Activated T-cell treated with anti-CD3 and anti-CD28 coated beads, Interleukin-2, amount 50 U/mL, for 48 hours (primary cell): Measurements from ENCODE around the gene INSR.
"Not testable (repeated sequence)": the region's sequence is repeated elsewhere in the genome, so short reads cannot be mapped to it uniquely, and the experiment has no call there.

Source experiments
- DNase-seq, 2 experiments: peaks; one replicate each; pipeline ENCODE4 v3.0.0-alpha.2; 2020

Gene INSR

DNA sequence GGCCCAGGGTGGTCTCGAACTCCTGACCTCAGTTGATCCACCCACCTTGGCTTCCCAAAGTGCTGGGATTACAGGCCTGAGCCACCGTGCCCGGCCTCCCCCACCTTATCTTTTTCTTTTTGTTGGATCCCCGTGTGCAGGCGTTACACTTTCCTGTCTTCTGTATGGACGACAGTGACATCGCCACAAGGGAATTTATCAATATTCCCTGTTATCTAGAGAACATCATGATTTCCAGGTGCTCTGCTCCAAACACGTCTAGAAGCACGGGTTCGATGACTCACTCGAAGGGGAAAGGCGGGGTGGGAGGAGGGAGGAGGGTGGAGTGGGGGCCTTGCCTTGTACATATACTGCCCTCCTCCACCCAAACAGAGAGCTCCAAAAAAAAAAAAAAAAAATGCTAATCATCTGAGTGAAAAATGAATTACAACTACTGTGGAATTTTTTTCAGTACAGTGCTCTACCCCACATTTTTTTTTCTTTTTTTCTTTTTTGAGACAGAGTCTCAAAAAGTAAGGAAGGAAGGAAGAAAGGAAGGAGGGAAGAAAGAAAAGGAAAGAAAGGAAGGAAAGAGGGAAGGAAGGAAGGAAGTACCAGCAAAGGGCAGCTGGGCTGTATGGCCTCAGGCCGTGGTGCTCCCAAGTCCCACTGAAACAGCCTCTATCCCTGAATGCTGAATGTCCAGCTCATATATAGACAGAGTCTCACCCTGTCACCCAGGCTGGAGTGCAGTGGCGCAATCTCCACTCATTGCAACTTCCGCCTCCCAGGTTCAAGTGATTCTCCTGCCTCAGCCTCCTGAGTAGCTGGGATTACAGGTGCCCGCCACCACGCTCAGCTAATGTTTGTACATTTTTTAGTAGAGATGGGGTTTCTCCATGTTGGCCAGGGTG is 36.8 kb downstream of the INSR start:
- DNase-seq: no peak

DNA sequence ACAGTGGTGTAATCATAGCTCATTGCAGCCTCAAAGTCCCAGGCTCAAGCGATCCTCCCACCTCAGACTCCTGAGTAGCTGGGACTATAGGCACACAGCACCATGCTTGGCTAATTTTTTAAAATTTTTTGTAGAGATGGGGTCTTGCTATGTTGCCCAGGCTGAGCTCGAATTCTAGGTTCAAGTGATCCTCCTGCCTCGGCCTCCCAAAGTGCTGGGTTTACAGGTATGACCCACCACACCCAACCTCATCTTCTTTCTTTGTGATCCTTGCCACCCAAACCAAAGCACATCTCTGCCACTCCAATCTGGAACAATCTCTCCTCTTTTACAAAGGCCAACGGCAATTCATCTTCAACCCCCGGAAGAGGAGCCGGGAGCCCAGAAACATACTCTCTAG is 38.6 kb downstream of the INSR start:
- no peak for DNase-seq

- DNase-seq: no peak
These were observed 39.1 kb downstream of the INSR start for GRCh38 chr19:7255119-7255518.

- DNase-seq: no peak
These were observed 39.6 kb downstream of the INSR start for GRCh38 chr19:7254590-7254989.

GRCh38 chr19:7252364-7252763 is 41.9 kb downstream of the INSR start:
- no peak for DNase-seq

- no peak for DNase-seq
These were observed 42.7 kb downstream of the INSR start for GRCh38 chr19:7251494-7251893.

- DNase-seq: no peak
These were observed 43.3 kb downstream of the INSR start for GRCh38 chr19:7250951-7251350.

DNA sequence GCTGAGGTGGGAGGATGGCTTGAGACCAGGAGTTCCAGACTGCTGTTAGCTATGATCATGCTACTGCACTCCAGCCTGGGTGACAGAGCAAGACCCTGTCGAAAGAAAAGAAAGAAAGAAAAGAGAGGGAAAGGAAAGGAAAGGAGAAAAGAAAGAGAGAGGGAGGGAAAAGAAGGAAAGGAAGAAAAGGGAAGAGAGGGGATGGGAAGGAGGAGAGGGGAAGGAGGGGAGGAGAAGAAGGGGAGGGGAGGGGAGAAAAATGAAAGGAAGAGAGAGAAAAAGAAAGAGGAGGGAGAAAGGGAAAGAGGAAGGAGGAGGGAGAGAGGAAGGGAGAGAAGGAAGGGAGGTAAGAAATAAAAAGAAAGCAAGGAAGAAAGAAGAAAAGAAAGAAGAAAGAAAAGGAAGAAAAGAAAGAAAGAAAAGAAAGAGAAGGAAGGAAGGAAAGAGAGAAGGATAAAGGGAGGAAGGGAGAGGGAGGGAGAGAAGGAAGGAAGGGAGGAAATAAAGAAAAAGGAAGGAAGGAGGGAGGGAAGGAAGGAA is 44.1 kb downstream of the INSR start:
- DNase-seq: no peak

GRCh38 chr19:7247155-7247554 is 47.1 kb downstream of the INSR start:
- DNase-seq: no peak

- no peak for DNase-seq
These were observed 47.6 kb downstream of the INSR start for GRCh38 chr19:7246601-7247000.

GRCh38 chr19:7242601-7243258 is 51.5 kb downstream of the INSR start:
- no peak for DNase-seq

- no peak for DNase-seq
These were observed 56.2 kb downstream of the INSR start for GRCh38 chr19:7238051-7238450.

DNA sequence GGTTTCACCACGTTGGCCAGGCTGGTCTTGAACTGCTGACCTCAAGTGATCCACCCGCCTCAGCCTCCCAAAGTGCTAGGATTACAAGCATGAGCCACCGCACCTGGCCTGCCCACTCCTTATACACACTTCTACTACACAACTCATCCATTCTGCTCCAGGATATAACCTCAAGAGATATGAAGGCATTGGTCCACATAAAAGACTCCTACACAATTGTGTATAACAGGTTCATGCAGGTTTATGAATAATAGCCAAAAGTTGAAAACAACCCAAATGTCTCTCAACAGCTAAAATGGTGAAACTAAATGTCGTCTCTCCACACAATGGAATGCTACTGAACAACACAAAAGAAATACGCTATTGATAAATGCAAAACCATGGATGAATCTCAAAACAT is 58.1 kb downstream of the INSR start:
- no peak for DNase-seq

- DNase-seq: no peak
These were observed 63.4 kb downstream of the INSR start for GRCh38 chr19:7230826-7231225.

- no peak for DNase-seq
These were observed 64.5 kb downstream of the INSR start for GRCh38 chr19:7229735-7230134.

GRCh38 chr19:7228935-7229541 is 65.2 kb downstream of the INSR start:
- no peak for DNase-seq

- no peak for DNase-seq
These were observed 66.5 kb downstream of the INSR start for GRCh38 chr19:7227735-7228134.

- not testable (repeated sequence) for DNase-seq
These were observed 67.1 kb downstream of the INSR start for GRCh38 chr19:7227149-7227548.

DNA sequence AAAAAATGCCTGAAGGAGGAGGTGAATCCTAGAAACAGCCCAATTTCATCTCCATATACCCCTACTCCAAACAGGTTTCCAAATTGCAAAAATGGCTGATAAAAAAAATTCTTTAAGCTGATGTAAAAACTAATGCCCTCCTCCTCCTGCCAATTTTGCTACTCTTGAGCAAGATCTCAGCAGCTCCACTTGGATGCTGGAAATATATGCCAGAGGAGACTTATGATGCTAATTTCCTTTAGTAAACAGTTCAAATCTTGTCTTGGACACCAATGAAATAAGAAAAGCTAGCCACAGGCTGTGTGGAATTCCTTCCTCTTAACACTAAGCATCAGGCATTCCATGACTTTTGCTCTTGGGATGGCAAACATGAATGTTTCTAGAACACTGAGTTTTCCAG is 67.5 kb downstream of the INSR start:
- no peak for DNase-seq

DNA sequence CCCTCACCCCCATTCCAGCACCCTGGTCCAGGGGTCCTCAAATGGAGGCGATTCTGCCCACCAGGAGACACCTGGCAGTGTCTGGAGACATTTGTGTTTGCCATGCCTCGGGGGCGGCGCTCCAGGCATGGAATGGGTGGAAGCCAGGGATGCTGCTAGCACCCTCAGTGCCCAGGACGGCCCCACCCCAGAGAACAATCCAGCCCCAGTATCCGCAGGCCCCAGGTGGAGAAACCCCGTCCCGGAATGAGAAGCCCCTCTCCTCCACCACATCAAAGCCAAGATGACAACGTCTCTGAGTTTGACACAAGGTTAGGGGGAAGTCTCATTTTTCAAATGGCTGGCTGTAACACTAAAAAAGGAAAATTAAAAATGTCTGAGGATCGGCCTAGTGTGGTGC is 68.5 kb downstream of the INSR start:
- DNase-seq: no peak

- DNase-seq: no peak
These were observed 69.2 kb downstream of the INSR start for GRCh38 chr19:7224995-7225394.

GRCh38 chr19:7224209-7224686 is 70.0 kb downstream of the INSR start:
- no peak for DNase-seq

GRCh38 chr19:7223429-7223828 is 70.8 kb downstream of the INSR start:
- DNase-seq: no peak

DNA sequence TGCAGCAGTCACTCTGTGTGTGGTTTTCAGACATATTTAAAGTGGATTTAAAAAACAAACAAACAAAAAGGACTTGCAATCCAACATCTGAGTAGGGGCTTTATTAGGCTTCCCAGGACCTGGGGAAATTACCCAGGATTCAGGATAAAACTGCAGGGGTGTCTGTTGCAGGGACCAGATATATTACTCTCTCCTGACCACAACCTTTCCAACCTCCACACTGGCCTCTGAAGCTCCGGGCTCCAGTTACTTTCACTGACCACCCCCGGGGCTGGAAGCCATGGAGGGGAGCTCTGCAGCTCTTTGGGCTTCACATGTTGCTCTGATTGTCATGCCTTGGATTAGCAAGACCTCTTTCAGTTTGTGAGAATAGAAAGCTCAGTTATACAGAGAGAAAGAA is 75.2 kb downstream of the INSR start:
- no peak for DNase-seq
